A673 (cell line): ENCODE measurements around the gene NR1H4. TPM values are rescaled to one million over a fixed set of nuclear protein-coding genes. Genes with fewer than 3 reads are reported as not detected.

Source experiments
- BruUV-seq: library from RNA; stranded (reverse); fragments of 400-500 nt; replicated peaks from 2 replicates; lab custom pipeline; 2021; lab: Mats Ljungman, UMichigan
- CTCF ChIA-PET: fragments of 300-600 bp; sonication (Branson Sonifier 250); formaldehyde crosslinking; loops from one replicate; lab custom pipeline; 2022; ENCODE audit warnings: antibody characterized with exemption; lab: Charles Lee
- POLR2A ChIA-PET: fragments of 300-600 bp; sonication (Branson Sonifier 250); formaldehyde crosslinking; loops from one replicate; lab custom pipeline; 2022; ENCODE audit warnings: antibody characterized with exemption; ENCODE audit not compliant: low non-redundant PET; lab: Charles Lee
- DNase-seq: peaks from one replicate; pipeline ENCODE4 v3.0.0-alpha.2; 2015; ENCODE audit warnings: low spot score
- H3K27ac ChIP-seq: fragments of 200-600 bp; sonication (generic); 2 replicates; pipeline ENCODE4 v1.5.1; 2016; ENCODE audit warnings: mixed run types, low read depth, mild to moderate bottlenecking, mixed read lengths, antibody characterized with exemption, low read length; ENCODE audit not compliant: poor library complexity, severe bottlenecking
- H3K27me3 ChIP-seq: fragments of 200-600 bp; sonication (generic); replicated peaks from 2 replicates; pipeline ENCODE4 v1.6.1; 2017; ENCODE audit warnings: mixed run types, low read depth, mild to moderate bottlenecking, mixed read lengths, antibody characterized with exemption, low read length; ENCODE audit not compliant: insufficient read depth, poor library complexity
- H3K36me3 ChIP-seq: fragments of 200-600 bp; sonication (generic); 2 replicates; pipeline ENCODE4 v1.6.1; 2016; ENCODE audit warnings: mixed run types, mild to moderate bottlenecking, mixed read lengths, antibody characterized with exemption, low read length; ENCODE audit not compliant: insufficient read depth, poor library complexity, severe bottlenecking
- H3K4me1 ChIP-seq: fragments of 200-600 bp; sonication (generic); 2 replicates; pipeline ENCODE4 v1.6.1; 2017; ENCODE audit warnings: mixed run types, mild to moderate bottlenecking, mixed read lengths, antibody characterized with exemption, low read length; ENCODE audit not compliant: insufficient read depth, poor library complexity, severe bottlenecking
- H3K4me3 ChIP-seq: fragments of 200-600 bp; sonication (generic); 2 replicates; pipeline ENCODE4 v1.5.1; 2016; ENCODE audit warnings: low read depth, mixed run types, mild to moderate bottlenecking, mixed read lengths, low read length; ENCODE audit not compliant: poor library complexity, severe bottlenecking
- H3K9me3 ChIP-seq: fragments of 200-600 bp; sonication (generic); 2 replicates; pipeline ENCODE4 v1.6.1; 2016; ENCODE audit warnings: mixed run types, low read depth, mild to moderate bottlenecking, mixed read lengths, antibody characterized with exemption, low read length; ENCODE audit not compliant: poor library complexity, severe bottlenecking
- EZH2 ChIP-seq: fragments of 200-600 bp; sonication (generic); IDR thresholded peaks from 2 replicates; pipeline ENCODE4 v1.6.1; 2017; ENCODE audit warnings: borderline replicate concordance, low read depth, mild to moderate bottlenecking, mixed read lengths, antibody characterized with exemption, low read length; ENCODE audit not compliant: poor library complexity, severe bottlenecking
- intact Hi-C: fragments of 100-400 bp; cut with micrococcal nuclease; formaldehyde crosslinking; loops from one replicate; pipeline ENCODE4 v1.10.0; 2022; ENCODE audit not compliant: unreplicated experiment
- total RNA-seq: library from RNA; stranded (reverse); gene quantifications from 2 replicates; pipeline ENCODE4 v1.2.3, GENCODE V29; 2021
- TF ChIP-seq, protein P1 (sequence below): fragments of 300-800, 200-600 bp; sonication (generic); conservative IDR thresholded peaks from 2 replicates; pipeline ENCODE4 v1.5.1; 2017; ENCODE audit warnings: low read depth, mild to moderate bottlenecking, antibody characterized with exemption, low read length, moderate library complexity, mixed read lengths

Gene NR1H4
- total RNA-seq, 1 experiment from 2014 or later: not detected

- TF ChIP-seq, protein P1, sequence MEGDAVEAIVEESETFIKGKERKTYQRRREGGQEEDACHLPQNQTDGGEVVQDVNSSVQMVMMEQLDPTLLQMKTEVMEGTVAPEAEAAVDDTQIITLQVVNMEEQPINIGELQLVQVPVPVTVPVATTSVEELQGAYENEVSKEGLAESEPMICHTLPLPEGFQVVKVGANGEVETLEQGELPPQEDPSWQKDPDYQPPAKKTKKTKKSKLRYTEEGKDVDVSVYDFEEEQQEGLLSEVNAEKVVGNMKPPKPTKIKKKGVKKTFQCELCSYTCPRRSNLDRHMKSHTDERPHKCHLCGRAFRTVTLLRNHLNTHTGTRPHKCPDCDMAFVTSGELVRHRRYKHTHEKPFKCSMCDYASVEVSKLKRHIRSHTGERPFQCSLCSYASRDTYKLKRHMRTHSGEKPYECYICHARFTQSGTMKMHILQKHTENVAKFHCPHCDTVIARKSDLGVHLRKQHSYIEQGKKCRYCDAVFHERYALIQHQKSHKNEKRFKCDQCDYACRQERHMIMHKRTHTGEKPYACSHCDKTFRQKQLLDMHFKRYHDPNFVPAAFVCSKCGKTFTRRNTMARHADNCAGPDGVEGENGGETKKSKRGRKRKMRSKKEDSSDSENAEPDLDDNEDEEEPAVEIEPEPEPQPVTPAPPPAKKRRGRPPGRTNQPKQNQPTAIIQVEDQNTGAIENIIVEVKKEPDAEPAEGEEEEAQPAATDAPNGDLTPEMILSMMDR: no peak
- no peak for TF ChIP-seq EZH2
- no peaks in the 10 kb centered on the region for H3K36me3 ChIP-seq
- ChIA-PET CTCF (no interaction called here), POLR2A (no interaction called here)
- H3K4me1 ChIP-seq: no peaks in the 10 kb centered on the region
- H3K9me3 ChIP-seq: no peaks in the 10 kb centered on the region
- intact Hi-C loops: no loop called here
- DNase-seq: no peak
- H3K27me3 ChIP-seq: no peaks in the 10 kb centered on the region
- no peak overlapping the region for H3K27ac ChIP-seq
- no peak overlapping the region for H3K4me3 ChIP-seq
- no TSS peak for BruUV-seq
These were observed 10.7 kb downstream of the NR1H4 start for GRCh38 chr12:100484183-100484886.

DNA sequence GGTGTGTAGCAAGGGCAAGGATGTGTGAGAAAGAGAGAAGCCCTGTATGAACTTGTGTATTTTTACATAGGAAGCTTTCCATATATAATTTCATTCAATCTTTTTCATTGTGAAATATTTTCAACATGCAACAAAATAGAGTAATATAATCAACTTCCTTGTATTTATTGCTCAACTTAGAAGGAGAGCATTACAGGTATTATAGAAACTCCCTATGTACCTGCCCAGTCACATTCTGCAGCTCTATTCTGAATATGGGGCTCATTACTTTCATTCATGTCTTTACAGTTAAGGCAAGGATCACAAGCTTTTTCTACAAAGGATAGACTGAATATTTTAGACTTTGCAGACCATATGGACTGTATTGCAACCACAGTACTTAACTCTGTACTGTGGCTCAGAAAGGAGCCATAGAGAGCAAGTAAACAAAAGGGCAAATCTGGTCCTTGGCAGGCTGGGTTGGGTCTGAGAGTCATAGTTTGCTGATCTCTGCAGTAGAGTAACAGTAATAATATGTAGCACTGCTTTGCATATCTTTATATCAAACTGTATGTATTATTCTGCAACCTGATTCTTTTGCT, 11.3 kb downstream of the NR1H4 start:
- intact Hi-C loops: no loop called here
- CTCF ChIA-PET: no interaction called here
- no peaks in the 10 kb centered on the region for H3K9me3 ChIP-seq

DNA sequence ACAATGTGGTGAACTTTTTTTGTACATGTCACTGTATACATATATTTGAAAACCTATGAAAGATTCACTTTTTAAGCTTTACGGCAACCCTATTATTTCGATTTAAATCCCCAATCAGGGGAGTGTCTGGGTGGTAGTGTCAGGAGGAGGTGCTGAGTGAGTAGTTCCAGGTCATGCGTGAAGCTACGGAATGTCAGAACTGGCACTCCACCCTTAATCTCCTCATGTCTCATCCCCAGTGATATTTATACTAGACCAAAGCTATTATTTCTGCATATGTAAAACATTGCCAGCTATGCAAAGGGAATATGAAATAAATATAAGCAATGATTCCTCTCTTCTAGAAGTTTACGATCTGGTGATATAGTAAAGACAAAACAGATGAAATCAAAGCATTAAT, 12.3 kb downstream of the NR1H4 start:
- Histone ChIP-seq H3K9me3 (no peaks in the 10 kb centered on the region), H3K4me1 (no peaks in the 10 kb centered on the region)
- POLR2A ChIA-PET: no interaction called here

More for the DNA sequence above, 11.3 kb downstream of the NR1H4 start:
- Histone ChIP-seq H3K4me3 (no peak overlapping the region), H3K4me1 (no peaks in the 10 kb centered on the region), H3K27me3 (no peaks in the 10 kb centered on the region), H3K36me3 (no peaks in the 10 kb centered on the region), H3K27ac (no peak overlapping the region)
- DNase-seq: no peak
- BruUV-seq: no TSS peak
- POLR2A ChIA-PET: no interaction called here
- TF ChIP-seq, protein P1: no peak
- no peak for TF ChIP-seq EZH2

More for the DNA sequence above, 12.3 kb downstream of the NR1H4 start:
- no peaks in the 10 kb centered on the region for H3K36me3 ChIP-seq
- no peak overlapping the region for H3K4me3 ChIP-seq
- no peaks in the 10 kb centered on the region for H3K27me3 ChIP-seq
- intact Hi-C loops: no loop called here
- BruUV-seq: no TSS peak
- CTCF ChIA-PET: no interaction called here
- no peak for DNase-seq
- TF ChIP-seq, protein P1: no peak
- TF ChIP-seq EZH2: no peak
- H3K27ac ChIP-seq: no peak overlapping the region
